Measurements from ENCODE around the gene SPCS1.
A peak's percentile ranks its signal among the peaks of the same experiment; 100 is the strongest.

The SPCS1 gene

GRCh38 chr3:52684184-52684583, 21.7 kb upstream of the SPCS1 start:
- TF ChIP-seq CTCF (IDR thresholded peaks at IDR 0.05; ENCODE audit: low read depth, low read length, missing control alignments): no peak
- in situ Hi-C loops (cut with HindIII; ENCODE audit: low sequenced_read_pairs): no loop called here
- no peak for DNase-seq (ENCODE audit: low read depth)
- no peak overlapping the region for H3K4me3 ChIP-seq (ENCODE audit: low read depth, low read length)

GRCh38 chr3:52685285-52685708, 20.6 kb upstream of the SPCS1 start:
- peak overlapping the region; percentile 69 for H3K4me3 ChIP-seq (ENCODE audit: low read depth, low read length)
- in situ Hi-C loops (cut with HindIII; ENCODE audit: low sequenced_read_pairs): no loop called here
- TF ChIP-seq CTCF (IDR thresholded peaks at IDR 0.05; ENCODE audit: low read depth, low read length, missing control alignments): no peak
- DNase-seq (ENCODE audit: low read depth): no peak

- no peak for TF ChIP-seq CTCF (IDR thresholded peaks at IDR 0.05; ENCODE audit: low read depth, low read length, missing control alignments)
- peak within 1 kb of the TSS; percentile 69 for H3K4me3 ChIP-seq (ENCODE audit: low read depth, low read length)
- peak; percentile 90 for DNase-seq (ENCODE audit: low read depth)
- in situ Hi-C loops (cut with HindIII; ENCODE audit: low sequenced_read_pairs): no loop called here
Measured at GRCh38 chr3:52685709-52686691, 19.9 kb upstream of the SPCS1 start, which contains the start of the genes GNL3 and PBRM1. Gene GNL3, plus strand, starts transcription at chr3:52686032. Its CDS starts 61 bp downstream, at chr3:52686093. Gene PBRM1, minus strand, starts transcription at chr3:52685913.

DNA sequence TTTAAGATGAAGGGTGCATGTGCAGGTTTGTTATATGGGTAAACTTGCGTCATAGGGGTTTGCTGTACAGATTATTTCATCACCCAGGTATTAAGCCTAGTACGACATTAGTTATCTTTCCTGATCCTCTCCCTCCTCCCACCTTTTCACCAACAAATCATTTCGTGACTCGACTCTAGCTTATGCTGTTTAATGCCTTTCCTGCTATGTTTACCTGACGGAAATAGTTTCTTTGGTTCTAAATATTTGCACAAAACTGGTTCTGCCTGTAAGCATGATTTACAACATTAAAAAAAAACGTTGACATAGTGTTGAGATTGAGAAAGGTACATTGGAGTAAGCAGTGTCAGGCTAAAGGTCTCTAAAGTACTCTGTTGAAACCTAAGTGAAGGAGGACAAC, 17.6 kb upstream of the SPCS1 start:
- H3K4me3 ChIP-seq (ENCODE audit: low read depth, low read length): no peak overlapping the region
- no peak for TF ChIP-seq CTCF (IDR thresholded peaks at IDR 0.05; ENCODE audit: low read depth, low read length, missing control alignments)
- in situ Hi-C loops (cut with HindIII; ENCODE audit: low sequenced_read_pairs): no loop called here
- no peak for DNase-seq (ENCODE audit: low read depth)

- TF ChIP-seq CTCF (IDR thresholded peaks at IDR 0.05; ENCODE audit: low read depth, low read length, missing control alignments): no peak
- DNase-seq (ENCODE audit: low read depth): no peak
- H3K4me3 ChIP-seq (ENCODE audit: low read depth, low read length): no peak overlapping the region
- in situ Hi-C loops (cut with HindIII; ENCODE audit: low sequenced_read_pairs): no loop called here
Measured at GRCh38 chr3:52689151-52689550, 16.8 kb upstream of the SPCS1 start.

DNA sequence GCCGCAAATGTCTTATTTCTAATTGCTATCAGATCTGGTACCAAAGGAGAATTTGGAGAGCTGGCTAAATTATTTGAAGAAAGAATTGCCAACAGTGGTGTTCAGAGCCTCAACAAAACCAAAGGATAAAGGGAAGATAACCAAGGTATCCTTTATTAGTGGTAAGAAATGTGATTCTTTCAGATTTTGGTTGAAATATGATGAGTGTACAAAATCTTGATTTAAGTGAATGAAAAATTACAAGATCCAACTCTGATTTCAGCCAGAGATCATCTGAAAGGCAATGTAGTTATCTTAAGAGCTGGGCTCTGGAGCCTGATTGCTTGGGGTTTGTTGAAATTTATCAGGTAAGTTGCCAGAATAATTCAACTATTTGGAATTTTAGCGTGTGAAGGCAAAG, 15.3 kb upstream of the SPCS1 start:
- TF ChIP-seq CTCF (IDR thresholded peaks at IDR 0.05; ENCODE audit: low read depth, low read length, missing control alignments): no peak
- DNase-seq (ENCODE audit: low read depth): no peak
- in situ Hi-C loops (cut with HindIII; ENCODE audit: low sequenced_read_pairs): no loop called here
- H3K4me3 ChIP-seq (ENCODE audit: low read depth, low read length): no peak overlapping the region

All from astrocyte of the cerebellum (primary cell).